Heart right ventricle (tissue), 16 donors: ENCODE results near the gene HSF5. TPM values are rescaled to one million over a fixed set of nuclear protein-coding genes. Genes with fewer than 3 reads are reported as not detected.

ENCODE experiments used
- ATAC-seq, 8 donors: fragments of 200-7000 bp; cut with Tn5 transposase; one replicate each; pipeline ENCODE4 v1.9.1; 2020; ENCODE audit warnings: mild to moderate bottlenecking in 8 of 8, moderate library complexity in 8 of 8, moderate number of reproducible peaks in 1 of 8
- DNase-seq, 2 donors: peaks; one replicate each; pipeline ENCODE4 v3.0.0-alpha.2; 2020
- H3K27ac ChIP-seq, 10 donors: fragments of 200-600 bp; sonication (generic) in 2 of 10; one replicate each; pipeline versions ENCODE4 v1.5.0 to v1.8.0; 2020 to 2022; ENCODE audit warnings: mild to moderate bottlenecking in 3 of 10
- H3K27me3 ChIP-seq, 7 donors: fragments of 200-600 bp; one replicate each; pipeline ENCODE4 v1.8.0; 2021 to 2022; ENCODE audit warnings: mild to moderate bottlenecking in 2 of 7
- H3K36me3 ChIP-seq, 9 donors: fragments of 200-600 bp; sonication (generic) in 1 of 9; one replicate each; pipeline versions ENCODE4 v1.5.0 to v1.8.0; 2020 to 2022; ENCODE audit warnings: mild to moderate bottlenecking in 2 of 9
- H3K4me1 ChIP-seq, 9 donors: fragments of 200-600 bp; sonication (generic) in 1 of 9; one replicate each; pipeline versions ENCODE4 v1.5.0 to v1.8.0; 2020 to 2022; ENCODE audit warnings: mild to moderate bottlenecking in 4 of 9
- H3K4me3 ChIP-seq, 10 donors: fragments of 200-600 bp; sonication (generic) in 2 of 10; one replicate each; pipeline versions ENCODE4 v1.5.0 to v1.8.0; 2020 to 2022; ENCODE audit warnings: mild to moderate bottlenecking in 7 of 10, moderate library complexity in 2 of 10
- H3K9me3 ChIP-seq, 11 donors: fragments of 200-600 bp in 10 of 11; sonication (generic) in 2 of 11; one replicate each; pipeline versions ENCODE4 v1.5.0 to v1.8.0; 2013 to 2022; ENCODE audit warnings: mild to moderate bottlenecking in 2 of 11, control low read depth in 1 of 11, moderate library complexity in 1 of 11
- WGBS, 2 donors: extraction: QIAGEN DNeasy Blood & Tissue Kit; methylation state at CpG; one replicate each; pipeline ENCODE4 v1.1.7; 2013; ENCODE audit warnings: inconsistent platforms in 1 of 2; 5-methylcytosine and 5-hydroxymethylcytosine counted together
- intact Hi-C, 10 donors: fragments of 100-400 bp; cut with DNase I; formaldehyde crosslinking; loops; one replicate each; pipeline versions ENCODE4 v1.11.1 to v1.14.2; 2022
- polyA plus RNA-seq, 2 donors: library from polyadenylated mRNA; stranded (reverse); fragments of 200-250 nt; gene quantifications; one replicate each; pipeline ENCODE4 v1.2.3, GENCODE V29; 2013
- total RNA-seq, 10 donors: library from RNA; stranded (reverse); fragmentation: NEBNext Ultra II Directional in 3 of 10; extraction: Animal tissue kit (Norgen Biotek cat#: 25700) in 3 of 10; gene quantifications; one replicate each; pipeline versions ENCODE4 v1.2.1 to v1.2.4, GENCODE V29; 2021 to 2023
- TF ChIP-seq, protein P1 (sequence below), 9 donors: fragments of 200-600 bp; sonication (generic) in 2 of 9; IDR thresholded peaks; one replicate each; pipeline versions ENCODE4 v1.5.0 to v1.8.0; 2021 to 2022; ENCODE audit warnings: antibody characterized with exemption in 9 of 9, mild to moderate bottlenecking in 5 of 9, moderate library complexity in 1 of 9
- donor health status: Arrhythmogenic right ventricular cardiomyopathy.
- donor health status: ischemic (EF 13 %, LVEDD 7.1; RV severe dilation, severe dysfunction).
- donor health status: healthy with polysubstance abuse.
- donor health status: DM: no; HTN: yes; CAD: no.
- donor health status: DM: no; HTN: no; CAD: no.
- donor health status: ischemic (EF 25% LVEDD 6.9; RV normal size, moderate dysfunction).
- donor health status: ischemic (EF 25% LVEDD 5.7; RV mildly dilated, moderate dysfunction).
- donor health status: healthy.
- donor health status: DM: yes; HTN: yes; CAD: no.
- donor health status: Ischemic cardiomyopathy.
- donor health status: ischemic (EF 35%, LVEDD 5.7; RV mildly dilated, moderate dysfunction).
- donor health status: nonischemic (EF 11% LVEDD 7.7; RV severe dilation, severe dysfunction).
- donor health status: DM: yes; HTN: yes; CAD: no.
- donor health status: PGD.
- donor health status: ischemic (EF 29% LVEDD 5.4; RV normal size, mild dysfunction).
- donor health status: nonischemic (EF 23%, LVEDD 6.1; RV moderate dilation, normal function).

Gene HSF5
- total and polyA plus RNA-seq, 12 donors, result 0.04 to 0.14 (median 0.05) TPM; not detected in 9

DNA sequence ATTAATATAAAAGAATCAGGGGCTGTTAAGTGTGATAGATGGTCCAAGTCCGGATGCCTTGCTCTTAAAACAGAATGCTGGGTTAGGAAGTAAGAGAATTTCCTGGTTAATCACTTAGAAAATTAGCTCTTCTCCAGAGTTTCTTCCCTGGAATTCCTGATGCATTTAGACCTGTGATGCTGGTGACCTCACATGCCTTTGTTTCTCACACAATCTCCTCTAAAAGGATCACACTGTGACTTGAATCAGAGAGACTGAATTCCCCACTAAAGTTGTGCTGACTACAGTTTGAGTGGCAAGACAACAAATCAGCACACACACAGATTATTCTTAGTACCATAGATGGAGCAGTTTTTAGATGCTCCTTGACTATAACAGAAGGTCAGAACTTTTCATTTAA lies 66.5 kb downstream of the HSF5 start:
- Histone ChIP-seq H3K27me3 (peaks cover 0 to 38% (median 16%) of the 10 kb centered on the region in 7 donors), H3K9me3 (no peaks in the 10 kb centered on the region), H3K4me3 (no peak overlapping the region), H3K4me1 (peaks cover 0 to 11% (median 0%) of the 10 kb centered on the region in 9 donors), H3K27ac (no peak overlapping the region), H3K36me3 (no peaks in the 10 kb centered on the region)
- DNase-seq, result no peak
- WGBS, 2 donors, result 50 to 53% methylated on average over 1 of the region's 1 CpG
- intact Hi-C loops, result loop anchor here in 1 of 10 donors (10.0 kb wide), 1 partner anchor 167 kb away; no protein-coding TSS in a partner anchor
- TF ChIP-seq, protein P1, sequence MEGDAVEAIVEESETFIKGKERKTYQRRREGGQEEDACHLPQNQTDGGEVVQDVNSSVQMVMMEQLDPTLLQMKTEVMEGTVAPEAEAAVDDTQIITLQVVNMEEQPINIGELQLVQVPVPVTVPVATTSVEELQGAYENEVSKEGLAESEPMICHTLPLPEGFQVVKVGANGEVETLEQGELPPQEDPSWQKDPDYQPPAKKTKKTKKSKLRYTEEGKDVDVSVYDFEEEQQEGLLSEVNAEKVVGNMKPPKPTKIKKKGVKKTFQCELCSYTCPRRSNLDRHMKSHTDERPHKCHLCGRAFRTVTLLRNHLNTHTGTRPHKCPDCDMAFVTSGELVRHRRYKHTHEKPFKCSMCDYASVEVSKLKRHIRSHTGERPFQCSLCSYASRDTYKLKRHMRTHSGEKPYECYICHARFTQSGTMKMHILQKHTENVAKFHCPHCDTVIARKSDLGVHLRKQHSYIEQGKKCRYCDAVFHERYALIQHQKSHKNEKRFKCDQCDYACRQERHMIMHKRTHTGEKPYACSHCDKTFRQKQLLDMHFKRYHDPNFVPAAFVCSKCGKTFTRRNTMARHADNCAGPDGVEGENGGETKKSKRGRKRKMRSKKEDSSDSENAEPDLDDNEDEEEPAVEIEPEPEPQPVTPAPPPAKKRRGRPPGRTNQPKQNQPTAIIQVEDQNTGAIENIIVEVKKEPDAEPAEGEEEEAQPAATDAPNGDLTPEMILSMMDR (IDR thresholded peaks at IDR 0.05), result no peak
- no peak for ATAC-seq

DNA sequence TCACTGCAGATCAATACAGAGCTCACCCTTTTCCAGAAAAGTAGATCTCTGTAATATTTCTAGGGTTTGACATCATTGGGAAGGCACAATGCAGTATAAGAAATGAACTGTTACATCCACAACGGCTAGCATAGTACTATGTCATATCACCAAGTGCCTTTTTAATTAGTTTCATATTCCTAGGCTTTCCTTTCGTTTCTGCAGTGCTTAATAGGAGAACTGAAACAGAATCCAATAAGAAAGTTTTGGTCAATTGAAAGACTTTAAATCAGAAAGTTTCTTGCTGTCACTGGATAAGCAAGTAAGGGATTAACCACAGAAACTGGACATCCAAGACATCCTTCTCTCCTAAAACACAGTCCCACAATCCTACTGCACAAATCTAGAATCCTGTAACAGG lies 67.4 kb downstream of the HSF5 start:
- H3K4me3 ChIP-seq, result no peak overlapping the region
- H3K36me3 ChIP-seq, result no peaks in the 10 kb centered on the region
- H3K27ac ChIP-seq, result no peak overlapping the region
- WGBS, 2 donors, result 72 to 76% methylated on average over 2 of the region's 2 CpGs
- peaks cover 0 to 38% (median 16%) of the 10 kb centered on the region in 7 donors for H3K27me3 ChIP-seq
- intact Hi-C loops, result loop anchor here in 1 of 10 donors (10.0 kb wide), 1 partner anchor 166 kb away; no protein-coding TSS in a partner anchor
- no peak for DNase-seq
- no peak for ATAC-seq
- TF ChIP-seq, protein P1 (IDR thresholded peaks at IDR 0.05), result no peak
- peaks cover 0 to 11% (median 0%) of the 10 kb centered on the region in 9 donors for H3K4me1 ChIP-seq
- H3K9me3 ChIP-seq, result no peaks in the 10 kb centered on the region

DNA sequence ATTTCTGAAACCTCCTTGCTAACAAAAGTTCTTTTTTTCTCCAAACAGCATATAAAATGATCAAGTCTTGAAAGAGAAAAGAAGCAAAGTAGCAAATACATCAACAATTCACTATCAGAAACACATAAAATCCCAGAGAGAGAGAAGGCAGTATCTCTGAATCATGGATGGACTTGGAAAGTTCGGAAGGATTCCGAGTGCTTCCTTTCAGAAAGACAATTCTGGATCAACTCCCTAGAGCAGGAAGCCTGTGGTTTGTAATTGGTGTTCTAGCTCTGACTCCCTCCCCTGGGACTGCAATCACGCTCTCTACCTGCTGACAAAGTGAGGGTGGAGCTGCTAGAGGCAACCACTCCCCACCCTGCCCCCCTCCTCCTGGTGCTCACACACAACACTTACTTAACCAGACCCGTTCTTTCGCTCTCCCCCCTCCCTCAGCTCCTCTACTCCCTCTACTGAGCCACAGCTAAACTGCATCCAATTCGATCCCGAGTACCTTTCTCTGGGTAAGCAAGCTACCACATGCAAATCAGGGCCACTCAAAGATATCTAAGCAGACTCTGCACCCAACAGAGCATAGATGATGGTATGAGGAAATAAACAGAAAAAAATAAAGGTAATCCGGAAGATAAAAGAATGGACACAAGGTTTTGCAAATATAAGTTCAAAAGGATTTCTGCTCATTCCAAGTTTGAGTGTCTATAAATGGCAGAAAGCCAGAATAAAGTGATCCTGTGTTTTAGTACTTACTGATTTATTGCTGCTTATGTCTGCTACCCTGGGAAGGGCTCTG lies 70.7 kb downstream of the HSF5 start, which contains the start of gene RNF43:
Gene RNF43 (minus strand): TSS at position 235 of the 793 bp plus-strand sequence. CDS start 1,957 bp downstream, outside the sequence.
- TF ChIP-seq, protein P1 (IDR thresholded peaks at IDR 0.05), result peak; percentile 45 to 76 (median 67)
- Histone ChIP-seq H3K27me3 (peaks cover 0 to 20% (median 9%) of the 10 kb centered on the region in 7 donors), H3K9me3 (no peaks in the 10 kb centered on the region), H3K4me1 (peaks cover 0 to 11% (median 0%) of the 10 kb centered on the region in 9 donors), H3K27ac (peak within 1 kb of the TSS in 9 of 10 donors; percentile 9 to 70 (median 38)), H3K36me3 (no peaks in the 10 kb centered on the region), H3K4me3 (peak within 1 kb of the TSS in 9 of 10 donors; percentile 20 to 48 (median 42))
- WGBS, 2 donors, result 0 to 1% methylated on average over 8 of the region's 8 CpGs
- DNase-seq, result peak; percentile 64 to 84
- peak; percentile 97 to 100 (median 98) for ATAC-seq
- intact Hi-C loops, result loop anchor here in 6 of 10 donors (1.0 to 10.0 kb wide), 5 partner anchors 65 to 103 kb away; partner anchors contain the start of gene SUPT4H1 (in 5 of the 6)

DNA sequence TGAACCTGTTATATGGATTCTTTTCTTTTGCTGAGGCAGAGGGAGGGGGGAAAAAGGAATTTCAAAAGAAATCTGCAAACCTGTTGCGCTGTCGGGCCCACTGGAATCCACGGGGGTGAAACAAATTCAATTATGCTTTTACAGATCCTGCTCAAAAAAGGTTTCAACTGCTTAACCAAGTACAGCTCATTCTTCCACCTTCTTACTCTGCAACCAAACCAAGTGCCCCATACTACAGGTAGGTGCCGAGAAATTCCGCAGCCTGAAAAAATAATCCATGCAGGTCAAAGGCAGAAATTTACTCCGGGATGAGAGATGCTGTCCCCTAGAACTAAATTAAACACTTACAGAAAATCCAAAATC lies 71.3 kb downstream of the HSF5 start:
- Histone ChIP-seq H3K27ac (peak overlapping the region in 9 of 10 donors; percentile 9 to 70 (median 38)), H3K9me3 (no peaks in the 10 kb centered on the region), H3K27me3 (peaks cover 0 to 20% (median 5%) of the 10 kb centered on the region in 7 donors), H3K4me3 (peak overlapping the region in 9 of 10 donors; percentile 20 to 48 (median 42)), H3K36me3 (no peaks in the 10 kb centered on the region), H3K4me1 (peaks cover 0 to 11% (median 0%) of the 10 kb centered on the region in 9 donors)
- WGBS, 2 donors, result 28 to 35% methylated on average over 6 of the region's 6 CpGs
- ATAC-seq (no peak), DNase-seq (no peak)
- TF ChIP-seq, protein P1 (IDR thresholded peaks at IDR 0.05), result no peak
- intact Hi-C loops, result loop anchor here in 6 of 10 donors (1.0 to 10.0 kb wide), 5 partner anchors 64 to 102 kb away; partner anchors contain the start of gene SUPT4H1 (in 5 of the 6)
